HG02884 (cell line): Measurements from ENCODE around the gene NR2F2.
A peak's percentile ranks its signal among the peaks of the same experiment; 100 is the strongest.

ENCODE experiments used
- ATAC-seq: cut with Tn5 transposase; IDR thresholded peaks from one replicate; pipeline ENCODE4 v1.9.1; 2021; ENCODE audit warnings: mild to moderate bottlenecking, moderate library complexity; ENCODE audit not compliant: unreplicated experiment

The NR2F2 gene

DNA sequence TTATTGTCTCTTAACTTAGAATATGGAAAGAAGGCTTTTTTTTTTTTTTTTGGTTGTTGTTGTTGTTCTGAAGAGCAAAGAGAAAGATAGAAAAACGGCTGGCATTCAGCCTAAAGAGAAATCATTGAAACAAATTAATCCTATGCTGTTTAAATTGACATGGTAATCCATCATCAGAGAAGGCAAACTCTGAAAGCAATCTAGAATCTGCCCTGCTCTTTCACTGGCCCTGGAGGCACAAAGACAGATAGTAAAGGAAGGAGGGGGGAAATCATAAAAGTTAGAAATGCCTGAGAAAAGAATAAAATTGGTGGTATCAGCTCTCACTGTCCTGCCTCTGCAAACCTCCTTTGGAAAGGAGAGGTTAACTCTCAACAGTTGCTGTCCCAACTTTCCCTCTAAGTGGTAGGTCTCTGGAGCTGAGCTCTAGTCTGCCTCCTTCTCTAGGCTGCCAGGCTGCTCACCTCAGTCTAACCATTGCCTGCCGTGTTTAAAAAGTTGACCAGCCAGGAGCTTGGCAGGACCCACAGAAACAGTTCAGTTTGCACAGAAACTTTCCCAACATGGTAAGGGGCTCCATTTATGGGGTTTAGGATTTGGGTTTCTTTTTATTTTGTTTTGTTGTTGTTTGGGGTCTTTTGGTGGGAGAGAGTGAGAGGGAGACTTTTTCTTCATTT lies 13.4 kb upstream of the NR2F2 start:
- ATAC-seq = no peak

DNA sequence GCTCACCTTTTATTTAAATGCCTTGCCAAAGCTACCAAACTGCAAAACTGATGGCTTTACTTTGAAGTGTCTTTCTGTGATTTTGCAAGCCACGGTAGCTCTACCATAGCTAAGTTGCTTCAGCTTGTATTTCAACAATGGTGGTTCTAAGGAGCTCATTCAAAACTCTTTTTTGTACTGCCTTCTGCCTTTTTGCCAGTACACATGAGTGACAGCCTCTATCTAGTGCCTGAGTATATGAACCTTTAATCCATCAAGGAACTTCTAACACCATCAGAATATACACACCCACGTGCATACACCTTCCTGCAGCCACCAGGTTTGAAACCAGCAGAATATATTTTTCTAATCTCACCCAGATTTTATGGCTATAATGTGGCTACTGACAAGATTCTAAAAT lies 10.4 kb upstream of the NR2F2 start:
- no peak for ATAC-seq

DNA sequence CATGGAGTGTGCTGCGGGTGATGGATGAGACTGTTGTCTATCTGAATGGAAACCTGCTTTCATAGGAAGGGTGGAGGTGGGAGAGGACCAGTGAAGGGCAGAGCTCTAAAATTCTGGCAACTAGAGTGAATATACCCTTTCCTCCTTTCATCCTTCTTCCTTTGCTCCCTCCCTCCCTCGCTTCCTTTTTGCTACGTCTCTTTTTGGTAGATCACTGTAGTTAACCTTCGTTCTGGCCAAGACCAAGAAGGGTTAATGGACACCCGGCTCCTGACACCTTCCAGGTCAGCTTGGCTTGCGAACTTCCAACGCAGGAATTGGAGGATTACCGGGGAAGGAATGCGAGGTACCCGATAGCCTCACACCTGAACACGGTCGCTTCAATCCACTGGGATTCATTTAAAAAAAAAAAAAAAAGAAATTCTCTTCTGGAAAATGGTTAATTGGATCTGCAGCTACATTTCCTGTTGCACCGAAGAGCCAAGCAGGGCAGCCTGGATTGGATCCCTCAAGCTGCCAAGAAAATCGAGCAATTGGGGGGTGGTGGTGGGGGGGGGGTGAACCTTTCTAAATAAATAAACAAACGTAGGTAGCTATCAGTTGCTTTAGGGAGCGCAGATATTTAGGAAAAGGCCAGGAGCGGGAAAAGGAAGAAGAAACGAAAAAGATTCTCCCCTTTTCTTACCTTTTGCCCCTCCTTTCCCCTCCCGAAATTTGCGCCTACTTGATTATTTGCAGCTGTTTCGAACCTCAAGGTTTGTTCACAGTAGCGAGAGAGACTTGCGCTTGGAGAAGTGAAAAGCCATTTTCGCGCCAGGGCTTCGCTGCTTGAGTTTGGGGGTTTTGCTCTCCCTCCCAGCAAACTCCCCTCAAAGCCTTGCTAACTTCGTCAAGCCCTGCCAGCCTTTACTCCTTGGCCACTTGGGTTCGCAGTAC lies 9.5 kb upstream of the NR2F2 start:
- no peak for ATAC-seq

DNA sequence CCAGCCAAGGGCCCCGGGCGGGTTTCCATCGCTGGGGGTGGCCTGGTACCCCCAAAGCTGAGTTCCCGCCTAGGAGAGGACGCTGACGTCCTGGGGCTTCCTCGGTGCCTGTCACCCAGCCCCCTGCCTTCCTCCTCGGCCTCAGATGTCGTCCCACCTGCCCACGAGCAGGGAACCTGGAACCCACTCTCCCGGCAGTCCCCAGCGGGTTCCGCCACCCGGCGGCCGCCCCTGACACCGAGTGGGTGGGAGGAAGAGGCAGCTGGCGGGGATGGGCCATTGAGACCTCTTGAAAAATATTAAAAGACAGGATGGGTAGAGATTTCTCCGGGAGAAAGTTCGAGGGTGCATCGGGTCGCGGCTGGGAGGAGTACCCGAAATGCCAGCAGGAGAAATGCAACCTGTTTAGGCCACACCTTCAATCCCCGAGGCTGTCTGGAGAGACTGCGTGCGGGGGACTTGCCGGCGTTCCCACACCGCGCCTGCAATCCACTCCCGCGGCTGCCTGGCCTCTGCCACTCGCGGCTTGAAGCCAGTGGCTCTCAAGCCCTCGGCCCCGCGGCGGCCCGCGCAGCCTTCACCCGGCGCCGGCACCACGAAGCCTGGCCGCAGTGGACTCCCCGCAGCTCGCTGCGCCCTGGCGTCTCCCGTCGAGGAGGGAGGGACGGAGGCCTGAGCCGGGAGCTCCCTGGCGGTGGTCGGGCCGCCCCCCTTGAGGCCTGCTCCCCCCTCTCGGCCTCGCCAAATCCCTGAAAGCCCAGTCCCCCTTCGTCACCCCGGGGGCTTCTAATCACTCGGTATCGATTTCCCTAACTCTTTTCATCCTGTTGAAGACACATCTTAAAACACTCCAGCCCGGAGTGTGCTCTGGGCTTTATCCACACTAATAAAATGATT lies 8.6 kb upstream of the NR2F2 start:
- ATAC-seq = no peak

DNA sequence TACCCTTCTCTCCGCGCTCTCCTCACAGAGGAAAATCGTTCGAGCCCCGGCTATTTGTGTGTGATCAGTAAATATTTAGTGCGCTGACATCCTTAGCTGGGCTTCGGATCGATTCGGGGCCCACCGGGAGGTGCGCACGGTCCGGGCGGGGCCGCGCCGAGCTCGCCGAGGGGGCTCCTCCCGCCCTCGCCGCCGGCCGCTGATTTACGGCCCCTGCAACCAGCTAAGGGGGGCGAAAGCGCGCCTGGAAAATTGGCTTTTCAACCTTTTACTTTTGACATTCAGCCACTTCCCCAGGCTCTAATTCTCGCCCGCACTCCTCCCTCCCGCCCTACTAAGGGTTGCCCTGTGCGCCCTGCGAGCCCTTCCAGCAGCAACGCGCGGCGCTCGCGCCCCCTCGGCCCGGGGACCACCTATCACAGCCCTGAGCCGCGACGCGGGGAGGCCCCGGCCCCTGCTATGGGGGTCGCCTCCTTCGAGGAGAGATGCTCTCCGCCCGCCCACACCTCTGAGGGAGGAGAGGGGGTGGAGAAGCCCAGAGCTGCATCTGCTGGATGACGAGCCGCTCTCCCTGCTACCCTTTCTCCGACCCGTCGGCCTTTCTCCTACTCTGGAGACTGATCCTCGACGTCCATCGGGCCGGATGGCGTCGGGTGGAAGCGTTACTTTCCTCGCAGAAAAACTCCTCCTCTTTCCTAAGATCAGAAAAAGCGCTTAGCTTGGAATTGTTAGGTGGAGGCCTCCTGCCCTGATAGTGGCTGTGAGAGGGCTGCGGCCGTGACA lies 7.8 kb upstream of the NR2F2 start:
- ATAC-seq = no peak

DNA sequence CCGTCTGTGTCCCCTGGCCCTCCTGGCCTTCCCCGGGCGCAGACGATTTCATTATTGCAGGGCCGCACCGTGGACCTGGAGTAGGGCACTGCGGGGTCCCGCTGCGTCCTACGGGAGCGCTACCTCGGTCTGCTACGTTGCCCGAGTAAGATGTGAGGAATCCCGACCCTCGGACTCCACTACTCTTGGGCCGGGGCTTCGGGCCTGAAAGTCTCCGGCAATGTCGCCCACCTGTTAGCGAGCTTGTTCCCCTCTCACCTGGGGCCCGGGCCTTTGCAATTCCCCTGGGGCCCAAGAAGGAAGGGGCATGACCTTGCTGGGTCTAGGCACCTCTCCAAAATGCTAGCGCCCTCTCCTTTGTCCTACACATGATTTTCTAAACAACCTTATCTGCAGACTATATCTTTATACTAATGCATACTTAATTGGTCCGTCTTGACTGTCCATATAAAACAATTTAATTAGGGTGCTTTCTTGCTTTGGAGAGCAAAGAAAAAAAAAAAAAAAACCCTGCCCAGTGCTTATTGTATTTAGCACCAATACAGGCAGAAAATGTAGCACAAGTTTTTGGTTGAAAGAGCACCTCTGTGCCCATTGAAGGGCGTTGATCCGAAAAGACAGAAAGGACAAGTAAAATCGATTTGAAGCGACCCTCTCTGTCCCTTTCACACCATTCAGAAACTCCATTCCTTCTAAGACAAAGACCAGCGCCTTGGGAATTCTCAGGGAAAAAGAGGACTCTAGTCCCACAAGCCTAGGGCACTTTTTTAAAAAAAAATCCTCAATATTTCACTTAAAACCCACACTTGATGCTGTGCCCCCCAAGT lies 7.0 kb upstream of the NR2F2 start:
- ATAC-seq = no peak

DNA sequence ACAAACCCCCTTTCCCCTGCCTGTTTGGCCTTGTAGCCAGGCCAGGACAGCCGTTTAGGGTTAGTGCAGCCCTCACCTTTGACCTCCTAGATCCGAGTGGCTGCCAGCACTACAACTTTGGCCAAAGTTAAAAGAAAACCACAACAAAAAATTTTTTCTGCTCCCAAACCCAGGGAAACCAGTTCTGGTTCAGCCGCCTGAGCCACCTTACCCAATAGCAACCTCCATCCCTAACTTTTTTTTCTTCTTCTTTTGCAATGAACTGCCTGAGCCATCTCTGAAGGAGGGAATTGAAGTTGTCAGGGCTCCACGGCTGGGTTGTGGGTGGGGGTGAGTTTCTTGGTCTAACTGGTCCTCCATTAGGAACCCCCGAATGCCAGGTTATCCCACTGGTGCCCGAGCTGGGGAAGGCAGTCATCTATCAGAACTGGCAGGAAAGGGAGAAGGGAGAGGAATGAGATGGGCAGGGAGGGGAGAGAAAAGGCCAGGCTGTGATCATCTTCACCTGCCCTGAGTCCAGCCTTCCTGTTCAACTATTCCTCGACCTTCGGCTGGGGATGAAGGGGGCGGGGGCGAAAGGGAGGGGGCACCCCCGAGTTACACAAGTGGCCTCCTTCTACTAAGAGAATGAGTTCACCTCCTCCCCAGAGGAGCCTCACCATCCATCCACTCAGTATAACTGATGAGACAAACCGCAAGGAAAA lies 6.2 kb upstream of the NR2F2 start:
- no peak for ATAC-seq

DNA sequence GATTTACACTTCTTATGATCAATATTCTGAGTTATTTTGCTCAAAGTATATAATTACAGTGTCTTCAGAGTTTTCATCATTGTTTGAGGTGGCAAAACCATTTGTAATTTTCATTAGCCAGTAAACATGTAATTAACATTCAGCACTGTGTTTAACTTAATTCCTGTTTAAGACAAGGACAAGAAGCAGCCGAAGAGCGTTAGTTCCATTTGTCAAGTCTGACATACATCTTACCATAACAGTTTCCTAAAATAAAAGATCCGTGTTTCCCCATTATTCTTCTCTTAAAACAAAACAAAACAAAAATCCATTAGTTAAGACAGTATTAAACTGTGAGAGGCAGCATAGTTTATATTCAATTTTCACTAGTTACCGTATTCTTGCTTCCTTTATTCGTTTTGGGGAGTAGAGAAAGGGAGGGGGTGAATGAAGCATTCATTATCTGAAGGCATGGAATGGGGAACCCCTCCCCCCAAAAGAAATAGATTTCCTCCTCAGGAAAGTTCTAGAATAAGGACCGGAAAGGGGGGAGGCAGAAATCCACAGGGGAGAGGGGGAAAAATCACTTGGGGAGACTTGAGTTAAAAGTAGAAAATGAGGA lies 5.5 kb upstream of the NR2F2 start:
- no peak for ATAC-seq

DNA sequence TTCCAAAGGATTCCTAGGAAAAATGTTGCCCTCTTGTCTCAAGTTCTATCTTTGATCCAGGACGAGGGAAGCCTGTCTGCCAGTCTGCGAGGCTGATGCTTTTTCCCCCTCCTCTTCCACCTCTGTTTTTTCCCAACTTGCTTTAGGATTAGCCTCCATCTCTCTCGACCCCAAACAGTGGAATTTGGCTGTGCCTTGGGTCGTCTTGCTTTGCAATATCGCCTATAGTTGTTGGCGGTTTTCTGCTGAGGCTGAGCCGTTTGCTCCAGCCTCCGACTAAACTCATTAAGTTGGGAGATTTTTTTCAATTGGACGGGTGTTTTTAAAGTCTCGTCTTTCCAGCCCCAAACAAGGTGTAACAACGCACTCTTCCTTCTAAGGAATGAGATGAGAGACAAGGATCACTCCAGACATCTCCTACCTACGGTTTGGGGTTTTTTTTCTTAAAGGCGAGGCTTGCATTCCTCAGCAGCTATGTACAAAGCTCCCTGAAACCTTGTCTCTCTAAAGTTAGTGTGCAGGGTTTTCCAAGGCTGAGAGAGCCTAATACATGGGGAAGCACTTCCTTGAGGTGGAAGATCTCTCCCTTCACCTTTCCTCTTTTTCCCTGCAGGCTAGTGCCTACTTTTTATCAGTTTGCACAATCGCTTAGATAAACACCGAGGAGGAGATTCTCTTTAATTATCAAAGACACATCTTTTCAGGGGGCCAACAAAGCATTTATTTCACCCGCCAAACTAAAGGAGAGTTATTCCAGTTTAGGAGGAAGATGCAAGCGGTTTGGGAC lies 4.8 kb upstream of the NR2F2 start:
- ATAC-seq = no peak

DNA sequence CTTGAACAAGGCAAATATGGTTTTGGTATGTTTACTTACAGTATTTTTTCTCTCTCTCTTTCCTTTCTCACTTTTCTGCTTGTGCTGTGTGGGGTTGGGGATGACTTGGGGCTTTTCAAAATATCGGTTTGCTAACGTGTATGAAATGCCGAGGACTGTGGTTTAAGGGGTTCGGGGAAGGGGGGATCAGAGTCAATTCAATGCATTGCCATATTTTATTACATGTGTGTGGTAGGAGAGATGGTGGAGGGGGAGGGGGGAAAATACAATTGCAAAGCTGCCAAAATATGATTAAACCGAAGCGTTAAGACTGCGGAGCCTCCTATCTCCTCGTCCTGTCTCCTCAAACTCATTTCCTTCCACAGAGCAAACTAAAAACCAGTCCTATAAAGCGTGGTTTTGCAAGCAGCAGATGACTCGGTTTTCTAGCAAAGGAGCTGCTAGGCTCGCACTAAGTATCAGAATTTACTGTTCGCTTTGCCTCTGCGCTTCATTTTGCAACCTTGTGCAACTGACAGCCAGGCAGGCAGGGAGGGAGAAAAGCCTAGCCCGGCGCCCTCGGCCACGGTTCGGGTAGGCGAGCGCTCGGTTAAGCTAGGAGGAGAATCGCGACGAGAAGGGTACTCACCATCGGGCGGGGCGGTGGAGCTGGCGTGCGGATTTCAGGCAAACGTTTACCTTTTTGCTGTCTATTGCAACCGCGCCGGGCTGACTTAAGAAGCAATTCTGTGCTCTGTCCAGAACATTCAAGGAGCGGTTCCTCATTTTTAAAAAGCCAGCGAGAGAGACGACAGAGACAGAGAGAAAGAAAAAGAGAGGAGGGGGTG lies 4.0 kb upstream of the NR2F2 start:
- peak; percentile 4 for ATAC-seq

DNA sequence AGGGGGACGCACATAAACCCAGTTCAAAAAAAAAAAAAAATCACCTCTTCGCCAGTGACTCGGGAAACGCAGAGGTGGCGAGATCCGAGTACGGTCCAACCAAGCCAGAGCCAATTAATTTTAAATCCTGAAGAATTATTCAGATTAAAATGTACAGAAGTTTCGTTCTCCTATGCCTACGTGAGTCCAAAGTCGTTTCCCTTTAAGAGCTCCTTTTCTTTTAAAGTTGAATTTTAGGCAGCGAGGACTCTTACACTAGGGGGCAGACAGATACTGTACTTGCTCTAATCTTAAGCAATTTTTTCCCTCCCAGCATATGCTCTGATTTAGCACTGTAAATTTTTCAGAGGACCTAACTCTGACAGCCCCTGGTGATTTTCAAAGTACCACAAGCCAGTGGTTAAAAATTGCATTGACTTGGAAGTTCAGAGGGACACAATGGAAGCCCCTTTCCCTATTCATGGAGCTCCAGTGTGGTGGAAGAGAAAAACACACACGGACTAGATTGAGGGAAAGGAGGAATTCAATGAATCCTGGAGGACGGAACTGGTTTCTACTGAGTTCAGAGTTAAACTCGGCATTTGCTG lies 3.3 kb upstream of the NR2F2 start:
- ATAC-seq = peak; percentile 38

DNA sequence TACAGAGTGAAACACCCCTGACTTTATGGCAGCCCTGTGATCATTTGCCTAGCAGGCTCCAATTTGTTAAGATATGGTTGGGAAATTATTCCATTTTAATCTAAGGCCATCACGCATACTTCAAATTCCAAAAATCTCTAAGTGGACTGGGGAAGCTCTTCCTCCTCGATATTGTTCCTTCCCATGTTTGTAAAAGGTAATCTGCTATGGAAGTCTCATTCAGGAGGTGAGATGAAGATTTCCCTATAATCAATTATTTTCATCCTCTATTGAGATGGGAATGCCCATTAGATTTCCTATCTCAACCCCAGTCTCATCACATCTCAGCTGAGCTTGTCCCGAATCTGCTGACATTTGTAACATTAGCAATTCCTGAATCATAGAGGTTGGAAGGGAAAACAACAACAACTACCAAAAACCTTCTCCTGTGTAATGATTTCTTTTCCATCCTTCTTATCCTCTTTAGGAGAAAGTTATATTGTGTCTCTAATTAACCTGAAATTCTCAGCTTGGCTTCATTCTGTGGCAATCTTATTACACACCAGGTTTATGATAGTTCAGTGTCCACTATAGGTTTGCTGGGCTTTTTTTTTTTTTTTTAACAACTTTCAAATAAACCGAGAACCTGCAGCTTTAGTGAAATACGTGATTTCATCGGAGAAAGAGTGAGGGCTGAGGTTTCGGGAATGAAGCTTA lies 2.2 kb upstream of the NR2F2 start:
- no peak for ATAC-seq

DNA sequence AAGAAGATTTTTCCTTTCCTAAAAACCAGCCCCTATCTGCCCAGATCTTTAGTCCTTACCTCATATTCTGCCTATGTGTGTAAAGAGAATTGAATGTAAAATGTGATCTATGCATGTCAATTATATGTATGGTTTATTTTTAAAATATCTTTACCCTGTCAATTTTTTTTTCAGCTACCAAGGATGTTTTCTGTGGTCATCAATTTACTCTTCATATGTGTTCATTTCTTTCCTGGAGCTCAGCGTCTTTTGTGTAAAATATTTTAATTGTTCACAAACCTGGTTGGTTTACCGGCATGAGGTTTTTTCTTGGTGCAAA lies 1.7 kb upstream of the NR2F2 start:
- no peak for ATAC-seq

DNA sequence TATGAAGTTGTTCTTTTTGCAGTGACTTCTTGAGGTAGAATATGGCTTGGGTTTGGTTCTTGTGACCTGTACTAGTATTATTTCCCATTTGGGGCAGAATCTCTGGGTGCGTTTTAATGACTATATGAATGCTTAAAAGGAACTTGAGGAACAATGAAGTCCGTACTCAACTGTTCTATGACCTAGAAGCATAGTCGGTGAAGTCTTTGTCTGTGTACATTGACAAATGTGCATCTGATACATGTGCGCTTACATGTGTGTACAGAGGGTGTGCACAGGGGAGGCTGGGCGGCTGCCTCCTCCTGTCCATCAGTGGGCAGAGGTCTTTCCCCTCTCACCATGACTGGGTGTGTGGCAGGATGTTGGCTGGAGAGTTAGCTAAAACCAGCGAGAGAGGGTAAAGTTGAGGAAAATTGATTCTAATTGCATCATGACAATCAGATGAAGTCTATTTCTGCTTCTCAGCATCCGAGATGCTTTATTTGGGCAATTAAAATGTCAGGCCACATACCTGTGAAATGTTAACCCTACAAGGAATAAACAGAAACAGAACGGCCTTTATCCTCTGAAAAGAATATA lies 1.0 kb upstream of the NR2F2 start:
- ATAC-seq = no peak

DNA sequence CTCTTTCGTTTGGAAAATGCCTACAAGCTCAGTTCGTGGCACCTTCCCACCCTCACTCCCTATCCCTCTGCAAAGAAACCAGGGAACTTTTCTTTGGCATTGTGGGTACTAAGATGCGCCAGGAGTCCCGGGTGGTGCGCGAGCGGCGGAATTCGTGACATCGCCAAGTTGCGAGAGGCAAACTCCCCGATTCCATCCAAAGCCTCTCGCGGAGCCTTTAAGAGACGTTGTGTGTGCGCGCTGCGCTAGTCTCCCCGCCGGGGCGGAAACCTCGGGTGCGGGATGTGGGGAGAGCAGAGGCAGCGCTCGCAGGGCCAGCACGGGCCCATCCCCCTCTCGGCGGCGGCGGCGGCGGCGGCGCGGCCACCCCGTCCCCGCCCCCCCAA lies 443 bp upstream of the NR2F2 start:
- peak; percentile 15 for ATAC-seq
